HG03095 (cell line): ENCODE measurements around the gene CCDC40.

ENCODE experiments used
- ATAC-seq: cut with Tn5 transposase; IDR thresholded peaks from one replicate; pipeline ENCODE4 v1.9.1; 2021; ENCODE audit warnings: moderate library complexity; ENCODE audit not compliant: unreplicated experiment

The CCDC40 gene

GRCh38 chr17:80099291-80100034, 63.0 kb downstream of the CCDC40 start:
- ATAC-seq: no peak

- no peak for ATAC-seq
These were observed 63.5 kb downstream of the CCDC40 start for GRCh38 chr17:80100035-80100323.

GRCh38 chr17:80101011-80101945, 64.8 kb downstream of the CCDC40 start, which contains the start of gene GAA:
Gene GAA, plus strand, starts transcription at chr17:80101581. Its CDS starts 3,006 bp downstream, at chr17:80104587.
- peak; percentile 44 for ATAC-seq

- no peak for ATAC-seq
These were observed 65.7 kb downstream of the CCDC40 start for GRCh38 chr17:80101946-80102663.

GRCh38 chr17:80102664-80103448, 66.4 kb downstream of the CCDC40 start:
- ATAC-seq: no peak

- ATAC-seq: no peak
These were observed 67.1 kb downstream of the CCDC40 start for GRCh38 chr17:80103449-80104085.

GRCh38 chr17:80104321-80104955, 68.0 kb downstream of the CCDC40 start:
- no peak for ATAC-seq

GRCh38 chr17:80104956-80105375, 68.5 kb downstream of the CCDC40 start:
- ATAC-seq: no peak

GRCh38 chr17:80105762-80106161, 69.3 kb downstream of the CCDC40 start:
- ATAC-seq: no peak

- no peak for ATAC-seq
These were observed 69.7 kb downstream of the CCDC40 start for GRCh38 chr17:80106176-80106575.

- no peak for ATAC-seq
These were observed 70.3 kb downstream of the CCDC40 start for GRCh38 chr17:80106751-80107150.

GRCh38 chr17:80107231-80108021, 71.0 kb downstream of the CCDC40 start:
- no peak for ATAC-seq

- no peak for ATAC-seq
These were observed 71.9 kb downstream of the CCDC40 start for GRCh38 chr17:80108036-80108971.

- ATAC-seq: no peak
These were observed 72.7 kb downstream of the CCDC40 start for GRCh38 chr17:80109066-80109660.

- no peak for ATAC-seq
These were observed 73.4 kb downstream of the CCDC40 start for GRCh38 chr17:80109713-80110446.

- ATAC-seq: no peak
These were observed 74.0 kb downstream of the CCDC40 start for GRCh38 chr17:80110447-80110812.
